Left forelimb (tissue), 1 donor: ENCODE results near the gene TFB2M.

Experiments used
- DNase-seq: peaks from one replicate; pipeline ENCODE4 v3.0.0-alpha.2; 2018; ENCODE audit warnings: low spot score

Gene TFB2M

GRCh38 chr1:246552110-246552509 lies 14.0 kb downstream of the TFB2M start:
- no peak for DNase-seq

GRCh38 chr1:246550402-246550801 lies 15.7 kb downstream of the TFB2M start:
- no peak for DNase-seq

- no peak for DNase-seq
These were observed 16.4 kb downstream of the TFB2M start for GRCh38 chr1:246549665-246550064.

GRCh38 chr1:246544001-246544400 lies 22.1 kb downstream of the TFB2M start:
- no peak for DNase-seq

- DNase-seq: no peak
These were observed 25.1 kb downstream of the TFB2M start for GRCh38 chr1:246540738-246541491.

GRCh38 chr1:246537887-246538286 lies 28.2 kb downstream of the TFB2M start:
- DNase-seq: no peak

- DNase-seq: no peak
These were observed 28.6 kb downstream of the TFB2M start for GRCh38 chr1:246537441-246537840.

GRCh38 chr1:246534114-246534513 lies 31.9 kb downstream of the TFB2M start:
- DNase-seq: no peak

- no peak for DNase-seq
These were observed 32.6 kb downstream of the TFB2M start for GRCh38 chr1:246533371-246533905.

- DNase-seq: no peak
These were observed 33.5 kb downstream of the TFB2M start for GRCh38 chr1:246532519-246532918.

- DNase-seq: no peak
These were observed 35.6 kb downstream of the TFB2M start for GRCh38 chr1:246530482-246530881.

GRCh38 chr1:246528933-246529731 lies 36.9 kb downstream of the TFB2M start:
- no peak for DNase-seq

GRCh38 chr1:246527402-246528088 lies 38.5 kb downstream of the TFB2M start:
- no peak for DNase-seq

GRCh38 chr1:246526915-246527314 lies 39.1 kb downstream of the TFB2M start:
- no peak for DNase-seq

GRCh38 chr1:246526380-246526779 lies 39.7 kb downstream of the TFB2M start:
- DNase-seq: peak; percentile 45

GRCh38 chr1:246519514-246519913 lies 46.5 kb downstream of the TFB2M start:
- DNase-seq: no peak

GRCh38 chr1:246518456-246519205 lies 47.4 kb downstream of the TFB2M start:
- no peak for DNase-seq

- no peak for DNase-seq
These were observed 48.7 kb downstream of the TFB2M start for GRCh38 chr1:246517391-246517790.

- DNase-seq: no peak
These were observed 49.9 kb downstream of the TFB2M start for GRCh38 chr1:246516126-246516525.

- no peak for DNase-seq
These were observed 50.6 kb downstream of the TFB2M start for GRCh38 chr1:246515390-246516005.

- DNase-seq: no peak
These were observed 52.3 kb downstream of the TFB2M start for GRCh38 chr1:246513619-246514343.
